Left ventricle myocardium superior (tissue), 1 donor: ENCODE data around the gene PAQR4. TPM values are rescaled to one million over a fixed set of nuclear protein-coding genes. Genes with fewer than 3 reads are reported as not detected.

Experiments
- ATAC-seq: fragments of 200-7000 bp; cut with Tn5 transposase; one replicate; pipeline ENCODE4 v1.9.1; 2020; ENCODE audit warnings: mild to moderate bottlenecking, moderate library complexity
- DNase-seq: peaks from one replicate; pipeline ENCODE4 v3.0.0-alpha.2; 2020
- intact Hi-C: fragments of 100-400 bp; cut with micrococcal nuclease; formaldehyde crosslinking; loops from one replicate; pipeline ENCODE4 v1.11.0; 2022
- total RNA-seq: library from RNA; stranded (reverse); fragmentation: NEBNext Ultra II Directional; extraction: Animal tissue kit (Norgen Biotek cat#: 25700); gene quantifications from one replicate; pipeline ENCODE4 v1.2.1, GENCODE V29; 2021
- donor health status: DM: no; HTN: yes; CAD: no; lungs with severe emphysema.

PAQR4 gene
- total RNA-seq, 1 donor from 2014 or later, result 7.9 TPM

DNA sequence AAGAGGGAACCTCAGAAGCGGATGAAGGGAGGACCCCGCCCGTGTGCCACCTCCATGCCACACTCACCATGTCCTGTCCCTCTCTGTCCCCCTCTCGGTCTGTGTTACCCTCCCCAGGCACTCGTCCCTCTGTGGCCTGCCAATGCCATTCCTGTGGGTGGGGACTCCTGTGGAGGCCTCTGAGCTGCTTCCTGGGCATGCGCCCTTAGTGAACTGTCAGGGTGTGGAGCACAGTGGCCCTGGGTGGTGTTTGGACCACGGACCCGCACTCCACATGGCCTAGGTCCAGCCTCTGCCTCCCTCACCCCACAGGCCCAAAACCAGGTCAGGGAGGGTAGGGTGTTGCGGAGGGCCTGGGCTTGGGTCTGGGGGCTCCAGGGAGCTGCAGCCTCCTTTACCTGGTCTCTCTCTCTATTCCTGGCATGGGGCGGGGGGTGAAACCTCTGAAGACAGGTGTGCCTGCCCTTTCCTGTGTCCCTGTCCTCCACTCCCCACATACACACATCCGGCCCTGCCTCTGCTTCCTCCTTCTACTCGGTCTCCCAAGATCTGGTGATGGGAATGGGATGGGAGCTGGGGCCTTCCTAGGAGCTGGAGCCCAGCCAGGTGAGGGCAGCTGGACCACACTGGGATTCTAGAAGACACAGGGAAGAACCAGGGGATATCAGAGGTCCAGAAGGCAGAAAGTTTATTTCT is 22.6 kb downstream of the PAQR4 start:
- intact Hi-C loops, result no loop called here
- DNase-seq (no peak), ATAC-seq (no peak)

DNA sequence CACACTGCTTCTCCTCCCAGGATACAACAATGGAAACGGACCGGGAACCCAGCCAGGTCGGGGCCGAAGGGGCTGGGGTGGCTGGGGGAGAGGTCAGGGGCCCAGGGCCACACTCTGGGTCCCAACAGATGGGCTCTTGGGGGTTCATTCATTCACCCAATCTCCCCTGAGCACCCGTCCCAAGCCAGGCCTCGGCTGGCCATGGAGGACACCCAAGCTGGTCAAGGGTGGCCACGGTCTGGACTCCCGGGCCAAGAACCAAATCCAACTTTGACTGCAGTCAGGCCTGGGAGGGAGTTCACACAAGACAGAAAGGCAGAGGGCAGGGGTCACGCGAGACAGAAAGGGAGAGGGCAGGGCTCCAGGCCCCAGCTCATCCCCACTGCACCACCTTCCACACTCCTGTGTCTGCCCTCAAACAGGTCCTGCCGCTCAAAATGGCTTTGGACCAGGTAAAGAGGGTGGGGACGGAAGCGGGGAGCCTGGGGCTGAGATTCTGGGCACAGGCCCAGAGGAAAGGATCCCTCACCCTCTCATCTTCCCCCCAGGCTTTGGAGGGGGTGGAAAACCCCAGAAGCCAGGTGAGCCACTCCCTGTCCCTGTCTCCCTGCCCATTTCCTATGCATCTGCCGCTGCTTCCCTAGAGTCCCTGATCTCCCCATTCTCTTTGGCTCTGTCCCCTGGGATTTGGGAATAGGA is 23.4 kb downstream of the PAQR4 start:
- ATAC-seq, result no peak
- DNase-seq, result no peak
- intact Hi-C loops, result no loop called here

DNA sequence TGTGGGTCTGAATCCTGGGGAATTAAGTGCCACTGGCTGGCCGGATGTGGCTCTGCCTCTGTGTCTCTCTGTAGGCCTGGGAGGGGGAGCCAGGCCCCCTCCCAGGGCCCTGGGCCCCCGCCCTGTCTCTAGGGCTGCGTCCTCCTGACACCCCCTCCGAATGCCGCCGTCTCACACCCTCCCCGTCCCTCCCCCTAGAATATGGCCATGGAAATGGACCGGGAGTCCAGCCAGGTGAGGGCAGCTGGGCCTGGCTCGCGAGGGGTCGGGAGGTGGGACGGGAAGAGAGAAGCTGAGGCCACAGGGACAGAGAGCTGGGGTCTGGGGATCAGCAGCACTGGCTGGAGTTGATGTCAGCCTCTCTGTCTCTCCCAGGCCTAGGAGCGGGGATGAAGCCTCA is 27.1 kb downstream of the PAQR4 start:
- no peak for DNase-seq
- ATAC-seq, result no peak
- intact Hi-C loops, result no loop called here

DNA sequence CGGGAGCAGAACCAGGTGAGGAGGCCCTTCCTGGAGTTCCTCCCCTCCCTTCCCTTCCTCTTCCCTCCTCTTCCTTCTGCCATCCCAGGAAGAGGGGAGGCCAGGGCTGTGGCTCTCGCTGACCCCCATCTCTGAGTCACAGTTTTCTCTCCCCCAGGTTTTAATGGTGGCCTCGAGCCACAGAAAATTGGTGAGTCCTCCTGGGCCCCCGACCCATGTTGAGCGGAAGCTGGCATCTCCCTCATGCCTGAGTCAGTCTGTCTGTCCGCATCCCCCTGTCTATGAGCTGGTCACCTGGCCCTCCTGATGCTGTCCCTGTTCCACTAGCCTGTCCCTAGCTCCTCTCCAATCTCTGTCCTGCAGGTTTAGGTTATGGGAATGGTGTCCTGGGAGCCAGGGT is 30.8 kb downstream of the PAQR4 start:
- intact Hi-C loops, result no loop called here
- no peak for ATAC-seq
- DNase-seq, result no peak

DNA sequence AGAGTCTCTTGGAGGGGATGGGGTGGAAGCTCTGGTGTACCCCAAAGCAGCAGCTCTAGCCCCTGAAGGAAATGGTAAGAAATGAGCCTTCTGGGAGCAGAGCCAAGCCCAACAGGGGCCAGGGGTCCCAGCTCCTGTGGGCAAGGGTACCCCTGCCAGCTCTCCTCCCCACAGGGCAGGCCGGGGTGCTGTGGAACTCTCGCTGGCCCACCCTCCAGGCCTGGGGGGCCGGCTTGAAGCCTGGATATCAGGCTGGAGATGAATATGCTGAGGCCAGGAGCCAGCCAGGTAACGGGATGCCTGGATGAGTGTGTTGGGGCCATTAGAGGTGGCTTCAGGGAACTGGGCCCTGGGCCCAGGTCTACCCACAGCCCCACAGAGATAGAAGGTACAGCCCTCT is 31.4 kb downstream of the PAQR4 start:
- no peak for ATAC-seq
- DNase-seq, result no peak
- intact Hi-C loops, result no loop called here

DNA sequence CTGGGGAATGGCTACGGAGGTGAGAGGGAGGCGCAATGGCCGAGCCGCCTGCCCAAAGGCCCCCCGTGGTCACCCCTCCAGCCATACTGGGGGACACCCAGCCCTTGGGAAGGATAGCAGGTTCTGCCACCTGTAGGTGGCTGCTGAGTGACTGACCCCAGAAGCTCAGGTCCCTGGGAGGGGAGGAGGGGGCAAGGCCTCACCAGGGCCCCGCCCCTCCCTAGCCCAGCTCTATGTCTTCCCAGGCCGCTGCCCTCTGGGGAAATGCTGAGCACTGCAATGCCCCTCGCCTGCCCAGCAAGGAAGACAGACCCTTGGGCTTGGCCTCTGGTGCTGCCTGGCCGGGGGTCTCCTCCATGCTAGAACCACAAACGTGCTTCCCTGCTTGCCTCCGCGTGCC is 32.2 kb downstream of the PAQR4 start:
- intact Hi-C loops, result no loop called here
- DNase-seq (no peak), ATAC-seq (no peak)

DNA sequence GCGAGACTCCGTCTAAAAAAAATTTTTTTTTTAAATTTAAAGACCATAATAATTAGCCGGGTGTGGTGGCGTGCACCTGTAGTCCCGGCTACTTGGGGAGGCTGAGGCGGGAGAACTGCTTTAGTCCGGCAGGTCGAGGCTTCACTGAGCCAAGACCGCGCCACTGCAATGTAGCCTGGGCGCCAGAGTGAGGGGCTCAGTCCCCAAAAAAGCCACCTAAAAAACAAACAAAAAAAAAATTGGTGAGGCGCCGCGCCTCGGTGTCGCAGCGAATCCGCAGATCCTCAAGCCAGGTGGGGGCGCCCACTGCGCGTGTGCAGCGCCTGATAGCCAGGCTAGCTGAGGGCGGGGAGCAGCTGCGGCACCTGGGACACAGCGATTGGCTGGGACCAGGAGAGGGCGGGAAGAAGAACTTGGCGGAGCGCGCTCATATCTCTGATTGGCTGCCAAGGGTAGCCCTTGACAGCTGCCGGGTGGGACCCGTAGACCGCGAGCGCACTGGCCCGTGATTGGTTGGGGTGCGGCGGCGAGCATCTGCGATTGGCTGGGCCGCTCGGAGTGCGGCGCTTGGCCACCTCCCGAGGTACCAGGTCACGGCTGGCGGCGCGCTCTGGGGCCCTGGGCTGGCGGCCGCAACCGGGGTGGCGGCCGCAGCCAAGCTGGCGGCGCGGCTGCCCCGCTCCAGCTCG is 34.6 kb downstream of the PAQR4 start:
- peak; percentile 98 for ATAC-seq
- DNase-seq, result peak; percentile 97
- intact Hi-C loops, result no loop called here

DNA sequence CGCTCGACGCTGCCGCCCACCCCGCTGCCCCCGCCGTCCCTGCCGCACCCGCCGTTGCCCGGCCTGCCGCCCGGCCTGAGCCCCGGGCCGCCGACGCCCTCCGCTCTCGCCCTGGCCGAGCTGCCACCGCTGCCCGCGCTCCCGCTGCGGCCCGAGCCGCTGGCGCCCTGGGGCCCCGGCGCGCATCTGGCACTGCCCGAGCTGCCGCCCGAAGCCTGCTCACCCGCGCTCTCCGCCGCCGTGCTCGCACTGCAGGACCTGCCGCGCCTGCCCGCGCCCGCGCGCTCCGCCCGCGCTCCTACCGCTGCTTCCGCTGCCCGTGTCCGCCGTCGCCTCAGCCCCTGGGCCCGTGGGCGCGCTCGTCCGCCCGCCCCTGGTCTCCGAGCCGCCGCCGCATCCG is 35.2 kb downstream of the PAQR4 start:
- ATAC-seq, result no peak
- intact Hi-C loops, result no loop called here
- no peak for DNase-seq

DNA sequence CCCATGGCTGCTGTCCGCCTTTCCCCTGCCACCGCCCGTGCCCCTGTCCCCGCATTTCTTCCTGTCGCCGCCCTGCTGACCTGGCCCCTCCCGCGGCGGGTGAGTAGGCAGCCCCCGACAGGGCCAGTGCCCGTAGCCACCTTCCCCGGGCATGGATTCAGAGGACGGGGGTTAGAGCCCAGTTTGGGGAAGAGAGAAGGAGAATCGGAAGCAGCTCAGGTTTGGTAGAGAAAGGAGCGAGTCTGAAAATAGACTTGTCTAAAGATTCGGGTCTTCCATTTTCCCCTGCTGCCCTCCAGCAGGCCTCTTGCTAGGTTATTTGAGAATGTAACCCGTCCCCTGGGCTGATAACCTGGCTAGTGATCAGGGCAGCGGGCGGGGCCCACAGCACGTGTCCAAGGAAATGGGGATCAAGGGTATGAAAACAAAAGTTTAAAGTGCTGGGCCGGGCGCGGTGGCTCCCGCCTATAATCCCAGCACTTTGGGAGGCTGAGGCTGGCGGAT is 35.7 kb downstream of the PAQR4 start:
- no peak for DNase-seq
- intact Hi-C loops, result no loop called here
- ATAC-seq, result no peak

DNA sequence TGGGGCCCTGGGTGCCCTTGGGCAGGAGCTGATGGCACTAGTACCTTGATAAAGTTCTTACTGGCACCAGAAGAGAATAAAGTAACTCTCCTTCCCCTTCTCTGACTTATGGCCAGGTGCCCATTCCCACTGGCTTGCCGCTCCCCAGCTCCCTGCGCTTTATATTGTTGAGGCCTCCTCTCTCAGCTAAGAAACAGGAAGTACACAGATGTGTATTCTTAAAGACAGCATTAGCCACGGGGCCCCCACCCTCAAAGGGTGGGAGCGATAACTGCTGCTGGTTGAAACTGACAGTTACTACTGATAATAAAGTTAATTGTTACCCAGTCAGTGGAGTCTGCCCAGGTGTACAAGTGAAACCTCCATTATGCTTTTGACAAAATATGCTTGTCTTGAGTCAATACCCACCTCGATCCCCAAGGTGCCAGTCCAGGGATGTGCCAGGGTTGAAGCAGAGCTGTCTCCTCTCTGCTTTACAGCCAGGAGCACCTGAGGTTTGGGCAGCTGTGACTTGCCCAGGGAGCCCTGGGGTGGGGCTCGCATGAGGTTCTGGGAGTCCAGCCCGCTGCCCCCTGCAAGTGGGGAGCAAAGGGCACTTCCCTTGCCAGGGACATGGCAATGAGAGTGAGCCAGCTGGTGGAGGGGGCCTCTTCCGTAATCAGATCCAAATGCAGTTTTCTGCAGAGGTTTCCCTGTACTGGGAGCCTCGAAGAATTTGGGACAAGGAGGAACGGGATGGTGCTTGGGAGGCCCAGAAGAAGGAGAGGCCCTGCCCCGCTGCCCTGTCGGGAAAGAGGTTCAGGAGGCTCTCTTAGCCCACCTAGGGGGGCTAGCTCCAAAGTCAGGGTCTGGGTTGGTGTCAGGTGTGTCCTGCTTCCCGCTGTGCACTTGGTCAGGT is 38.2 kb downstream of the PAQR4 start:
- ATAC-seq (no peak), DNase-seq (no peak)
- intact Hi-C loops, result no loop called here

DNA sequence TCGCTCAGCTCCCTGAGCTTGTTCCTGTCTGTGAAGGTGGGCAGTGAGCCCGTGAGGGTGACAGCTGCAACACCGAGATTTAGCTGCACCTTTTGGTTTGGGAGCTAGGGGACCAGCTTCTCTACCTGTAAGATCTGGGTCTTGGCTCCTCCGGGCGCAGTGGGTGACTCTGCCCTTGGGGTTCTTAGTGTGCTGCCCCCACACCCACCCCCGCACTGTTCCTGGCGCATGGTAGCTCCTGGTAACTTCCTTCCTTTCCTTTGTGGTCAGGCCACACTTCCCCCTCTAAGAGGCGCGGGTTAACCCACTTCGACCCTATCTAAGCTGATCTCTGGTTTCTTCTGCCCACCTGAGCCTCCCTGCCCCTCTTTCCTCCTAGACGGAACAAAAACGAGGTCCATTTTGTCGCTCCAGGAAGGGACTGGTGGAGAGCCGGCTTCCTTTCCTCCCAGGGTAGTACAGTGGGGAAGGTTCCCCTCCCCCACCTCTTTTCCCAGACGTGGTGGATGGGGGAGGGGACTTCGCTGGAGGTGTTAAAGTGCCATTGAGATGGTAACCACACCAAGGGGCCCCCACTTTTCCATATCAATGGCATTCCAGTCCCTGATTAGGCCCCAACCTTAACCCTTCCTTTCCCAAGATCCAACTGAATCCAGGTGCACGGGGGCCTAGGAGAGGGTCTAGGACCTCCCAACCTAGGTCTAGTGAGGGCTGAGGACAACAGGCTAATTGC is 39.0 kb downstream of the PAQR4 start:
- intact Hi-C loops, result no loop called here
- ATAC-seq (no peak), DNase-seq (no peak)

DNA sequence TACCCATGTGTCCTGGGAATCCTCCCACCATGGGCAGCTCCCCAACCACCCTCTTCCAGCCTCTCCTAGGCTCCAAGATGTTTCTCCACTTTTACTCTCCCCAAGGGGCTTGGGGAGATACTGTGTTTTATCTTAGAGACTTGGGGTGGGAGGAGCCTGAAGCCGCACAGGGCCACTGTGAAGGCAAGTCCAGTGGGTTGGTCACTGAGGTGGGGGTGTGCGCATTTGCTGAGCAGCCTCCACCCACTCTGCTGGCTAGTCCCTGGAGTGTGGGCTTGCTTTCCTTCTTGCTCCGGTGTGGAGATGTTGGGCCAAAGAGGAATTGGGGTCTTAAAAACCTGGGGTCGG is 39.5 kb downstream of the PAQR4 start:
- no peak for DNase-seq
- intact Hi-C loops, result no loop called here
- no peak for ATAC-seq

DNA sequence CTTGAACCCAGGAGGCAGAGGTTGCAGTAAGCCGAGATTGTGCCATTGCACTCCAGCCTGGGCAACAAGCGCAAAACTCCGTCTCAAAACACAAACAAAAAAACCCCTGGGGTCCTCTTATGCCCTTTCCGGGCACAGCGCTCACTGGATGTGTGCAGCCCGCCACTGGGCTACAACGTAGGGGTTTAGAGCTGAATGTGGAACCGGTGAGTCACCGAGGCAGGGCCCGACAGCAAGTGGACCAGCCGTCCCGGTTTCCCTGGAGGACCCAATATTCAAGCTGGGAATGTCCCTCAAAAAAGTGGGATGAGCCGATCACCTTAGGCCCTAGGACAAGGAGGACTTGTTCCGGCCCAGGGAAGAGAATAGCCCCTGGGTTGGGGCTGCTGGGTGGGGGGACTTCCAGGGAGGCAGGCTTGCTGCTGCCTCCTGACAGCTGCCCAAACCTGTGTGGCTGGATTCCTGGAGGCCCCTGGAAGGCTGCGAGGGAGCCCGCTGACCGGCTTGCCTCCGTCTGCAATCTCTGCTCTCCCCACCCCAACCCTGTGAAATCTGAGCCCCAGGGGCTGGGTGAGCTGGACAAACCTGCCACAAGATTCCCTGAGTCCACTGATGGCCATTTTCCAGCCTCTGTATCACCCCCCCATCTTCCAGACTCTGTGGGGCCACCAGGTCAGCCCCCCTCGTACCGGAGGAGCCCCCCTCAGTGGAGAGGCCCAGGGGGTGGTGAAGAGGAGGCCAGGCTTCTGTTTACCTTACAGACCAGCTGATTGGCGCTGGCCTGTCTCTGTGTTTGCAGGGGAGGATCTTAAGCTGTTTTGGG is 40.6 kb downstream of the PAQR4 start:
- ATAC-seq (no peak), DNase-seq (no peak)
- intact Hi-C loops, result no loop called here

DNA sequence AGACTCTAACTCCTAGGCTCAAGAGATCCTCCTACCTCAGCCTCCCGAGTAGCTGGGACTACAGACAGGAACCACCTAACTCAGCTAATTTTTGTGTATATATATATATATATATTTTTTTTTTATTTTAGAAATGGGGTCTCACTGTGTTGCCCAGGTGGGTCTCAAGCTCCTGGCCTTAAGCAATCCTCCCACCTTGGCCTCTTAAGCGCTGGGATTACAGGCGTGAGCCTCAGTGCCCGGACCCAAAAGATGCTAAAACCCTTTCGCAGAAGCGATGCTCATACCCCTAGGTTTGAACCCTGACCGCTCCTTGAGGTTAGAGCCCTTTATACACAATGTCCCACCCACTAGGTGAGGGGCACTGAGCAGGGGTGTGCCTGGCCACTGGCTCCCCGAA is 41.4 kb downstream of the PAQR4 start:
- intact Hi-C loops, result no loop called here
- ATAC-seq, result no peak
- DNase-seq, result no peak

DNA sequence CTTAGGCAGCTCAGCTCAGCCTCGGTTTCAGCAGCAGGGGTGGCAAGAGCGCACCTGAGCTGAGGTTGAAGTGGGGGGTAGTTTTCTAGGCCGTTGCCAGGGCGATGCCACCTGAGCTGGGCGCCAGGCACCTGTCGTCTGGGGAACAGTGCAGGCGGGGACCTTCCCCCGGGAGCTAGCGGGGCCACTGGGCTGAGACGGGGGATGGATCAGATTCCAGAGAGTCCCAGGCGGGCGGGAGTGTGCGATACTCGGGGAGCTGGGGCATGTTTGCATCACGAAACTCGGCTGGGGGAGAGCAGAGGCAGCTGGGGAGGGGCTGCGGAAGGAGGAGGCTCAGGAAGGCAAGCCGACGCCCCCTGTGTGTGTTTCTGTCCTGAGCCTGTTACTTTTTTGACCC is 43.1 kb downstream of the PAQR4 start:
- DNase-seq (no peak), ATAC-seq (no peak)
- intact Hi-C loops, result no loop called here

DNA sequence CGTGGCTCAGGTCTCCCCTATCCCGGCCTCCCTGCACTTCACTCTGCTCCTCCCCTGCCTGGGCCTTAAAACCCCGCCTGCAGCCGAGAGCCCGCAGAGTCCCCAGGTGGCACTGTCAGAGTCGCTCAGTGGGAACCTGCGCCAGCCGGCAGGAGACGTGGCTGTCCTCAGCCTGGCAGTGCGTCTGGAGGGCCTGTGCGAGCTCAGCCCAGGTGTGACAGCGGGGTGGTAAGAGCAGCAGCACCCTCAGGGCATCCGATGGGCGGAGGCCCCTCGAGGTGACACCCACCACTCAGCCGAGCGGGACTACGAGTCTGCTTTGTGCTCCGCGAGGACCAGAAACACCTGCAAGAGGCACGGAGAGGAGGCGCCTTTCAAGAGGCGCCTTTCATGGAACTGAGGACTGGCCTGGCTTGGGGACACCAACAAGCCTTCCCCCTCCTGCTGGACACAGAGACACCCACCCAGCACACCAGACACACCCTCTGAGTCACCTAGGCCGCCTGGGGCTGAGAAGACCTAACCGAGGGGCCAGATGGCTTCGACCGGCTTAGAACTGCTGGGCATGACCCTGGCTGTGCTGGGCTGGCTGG is 43.8 kb downstream of the PAQR4 start, which contains the start of gene CLDN9:
CLDN9 (plus strand) TSS at position 96 of the 593 bp plus-strand sequence; CDS start at position 536, 440 bp downstream.
- DNase-seq, result no peak
- peak; percentile 8 for ATAC-seq
- intact Hi-C loops, result no loop called here

DNA sequence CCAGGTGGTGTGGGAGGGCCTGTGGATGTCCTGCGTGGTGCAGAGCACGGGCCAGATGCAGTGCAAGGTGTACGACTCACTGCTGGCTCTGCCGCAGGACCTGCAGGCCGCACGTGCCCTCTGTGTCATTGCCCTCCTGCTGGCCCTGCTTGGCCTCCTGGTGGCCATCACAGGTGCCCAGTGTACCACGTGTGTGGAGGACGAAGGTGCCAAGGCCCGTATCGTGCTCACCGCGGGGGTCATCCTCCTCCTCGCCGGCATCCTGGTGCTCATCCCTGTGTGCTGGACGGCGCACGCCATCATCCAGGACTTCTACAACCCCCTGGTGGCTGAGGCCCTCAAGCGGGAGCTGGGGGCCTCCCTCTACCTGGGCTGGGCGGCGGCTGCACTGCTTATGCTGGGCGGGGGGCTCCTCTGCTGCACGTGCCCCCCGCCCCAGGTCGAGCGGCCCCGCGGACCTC is 44.4 kb downstream of the PAQR4 start:
- ATAC-seq, result no peak
- no peak for DNase-seq
- intact Hi-C loops, result no loop called here
